LNCAP (cell line): Measurements from ENCODE around the gene CSF3R.

ENCODE experiments used
- TF ChIP-seq, protein P1 (sequence below): fragments of 450-650 bp; IDR thresholded peaks from 2 replicates; pipeline ENCODE4 v1.5.1; 2017; ENCODE audit warnings: mild to moderate bottlenecking

The CSF3R gene

DNA sequence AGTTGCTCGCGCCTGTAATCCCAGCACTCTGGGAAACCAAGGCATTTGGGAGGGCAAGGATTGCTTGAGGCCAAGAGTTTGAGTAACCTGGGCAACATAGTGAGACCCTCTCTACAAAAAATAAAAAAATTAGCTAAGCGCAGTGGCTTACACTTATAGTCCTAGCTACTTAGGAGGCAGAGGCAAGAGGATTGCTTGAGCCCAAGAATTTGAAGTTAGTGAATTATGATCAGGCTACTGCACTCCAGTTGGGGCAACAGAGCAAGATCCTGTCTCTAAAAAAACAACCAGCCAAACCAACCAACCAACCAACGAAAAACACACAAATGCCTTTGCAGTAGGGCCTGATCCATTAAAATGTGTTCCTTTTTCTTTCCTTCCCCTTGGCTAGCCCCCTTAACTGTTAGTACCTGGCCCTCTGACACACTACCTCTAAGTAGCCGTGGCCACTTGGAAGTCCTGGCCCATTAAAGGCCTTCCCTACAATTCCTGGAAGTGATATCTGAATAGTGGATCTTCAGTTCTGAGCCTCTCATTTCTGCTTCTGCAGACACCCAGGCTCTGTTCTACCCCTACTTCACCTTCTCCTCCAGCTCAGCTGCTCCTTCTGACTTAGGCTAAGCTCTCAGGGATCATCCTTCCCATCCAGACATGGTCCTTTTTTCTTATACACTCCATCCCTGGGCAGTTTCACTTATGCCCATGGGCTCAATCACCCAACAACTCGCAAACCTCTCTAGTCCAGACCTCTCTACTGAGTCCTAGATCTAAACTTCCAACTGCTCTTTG, 28.9 kb downstream of the CSF3R start:
- TF ChIP-seq, protein P1, sequence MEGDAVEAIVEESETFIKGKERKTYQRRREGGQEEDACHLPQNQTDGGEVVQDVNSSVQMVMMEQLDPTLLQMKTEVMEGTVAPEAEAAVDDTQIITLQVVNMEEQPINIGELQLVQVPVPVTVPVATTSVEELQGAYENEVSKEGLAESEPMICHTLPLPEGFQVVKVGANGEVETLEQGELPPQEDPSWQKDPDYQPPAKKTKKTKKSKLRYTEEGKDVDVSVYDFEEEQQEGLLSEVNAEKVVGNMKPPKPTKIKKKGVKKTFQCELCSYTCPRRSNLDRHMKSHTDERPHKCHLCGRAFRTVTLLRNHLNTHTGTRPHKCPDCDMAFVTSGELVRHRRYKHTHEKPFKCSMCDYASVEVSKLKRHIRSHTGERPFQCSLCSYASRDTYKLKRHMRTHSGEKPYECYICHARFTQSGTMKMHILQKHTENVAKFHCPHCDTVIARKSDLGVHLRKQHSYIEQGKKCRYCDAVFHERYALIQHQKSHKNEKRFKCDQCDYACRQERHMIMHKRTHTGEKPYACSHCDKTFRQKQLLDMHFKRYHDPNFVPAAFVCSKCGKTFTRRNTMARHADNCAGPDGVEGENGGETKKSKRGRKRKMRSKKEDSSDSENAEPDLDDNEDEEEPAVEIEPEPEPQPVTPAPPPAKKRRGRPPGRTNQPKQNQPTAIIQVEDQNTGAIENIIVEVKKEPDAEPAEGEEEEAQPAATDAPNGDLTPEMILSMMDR: no peak

DNA sequence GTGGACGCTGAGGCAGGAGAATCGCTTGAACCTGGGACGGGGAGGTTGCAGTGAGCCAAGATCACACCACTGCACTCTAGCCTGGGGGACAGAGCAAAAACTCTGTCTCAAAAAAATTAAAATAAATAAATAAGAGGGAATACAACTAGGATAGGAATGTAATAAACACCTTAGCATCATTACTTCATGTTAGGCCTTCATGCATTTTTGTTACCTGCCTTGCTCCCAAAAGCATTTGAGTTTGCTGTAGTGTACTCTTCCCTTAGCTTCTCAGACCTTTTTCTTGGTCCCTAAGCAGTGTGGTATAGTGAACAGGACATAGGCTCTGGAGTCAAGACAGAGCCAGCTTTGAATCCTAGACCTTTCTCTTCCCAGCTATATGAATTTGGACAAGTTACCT, 29.7 kb downstream of the CSF3R start:
- TF ChIP-seq, protein P1: no peak

DNA sequence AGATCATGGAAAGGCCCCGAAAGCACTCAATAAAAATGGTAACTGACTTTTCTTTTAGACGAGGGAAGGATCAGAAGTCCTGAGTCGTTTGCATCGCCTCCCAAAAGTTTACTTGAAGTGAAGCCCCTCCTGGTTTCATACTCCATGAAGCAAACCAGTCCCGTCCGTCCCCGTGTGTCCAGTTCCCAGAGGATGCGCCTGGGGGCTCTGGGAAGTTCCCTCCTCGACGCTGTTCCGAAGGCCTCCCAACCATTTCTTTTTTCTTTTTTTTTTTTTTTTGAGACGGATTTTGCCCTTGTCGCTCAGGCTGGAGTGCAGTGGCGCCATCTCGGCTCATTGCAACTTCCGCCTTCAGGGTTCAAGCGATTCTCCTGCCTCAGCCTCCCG, 31.8 kb downstream of the CSF3R start:
- TF ChIP-seq, protein P1: no peak

DNA sequence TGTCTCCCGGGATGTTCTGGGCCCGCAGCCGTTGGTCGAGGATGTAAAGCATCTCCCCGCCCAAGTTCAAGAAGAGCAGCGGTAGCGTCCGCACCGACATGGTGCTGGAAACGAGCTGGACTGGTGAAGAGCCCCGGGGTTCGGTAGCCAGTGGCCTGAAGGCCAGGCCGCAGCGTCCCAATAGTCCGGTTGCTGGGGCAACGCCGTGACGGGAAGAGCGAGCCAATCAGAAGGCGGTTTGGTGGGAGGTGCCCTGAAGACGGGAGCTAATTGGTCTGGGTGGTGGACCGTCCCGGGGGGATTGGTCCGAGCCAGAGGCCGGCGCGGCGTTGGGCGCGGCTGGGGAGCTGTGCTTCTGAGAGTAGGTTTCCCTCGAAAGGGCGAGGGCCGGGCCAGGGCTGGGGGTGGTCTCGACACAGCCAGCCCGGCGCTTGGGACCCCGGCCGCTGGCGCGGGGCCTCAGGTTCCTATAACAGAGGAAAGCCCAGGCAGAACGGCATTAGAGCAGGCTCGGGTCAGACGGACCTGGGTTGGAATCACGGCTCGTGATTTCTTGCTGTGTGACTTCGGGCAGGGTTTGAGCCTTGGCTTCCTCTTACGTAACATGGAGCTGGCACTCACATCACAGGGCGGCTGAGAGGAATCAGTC, 32.3 kb downstream of the CSF3R start, which contains the start of gene OSCP1:
TSS of gene OSCP1 (minus strand) at position 182 of the 649 bp plus-strand sequence. CDS start at position 100, 82 bp downstream.
- TF ChIP-seq, protein P1: no peak

DNA sequence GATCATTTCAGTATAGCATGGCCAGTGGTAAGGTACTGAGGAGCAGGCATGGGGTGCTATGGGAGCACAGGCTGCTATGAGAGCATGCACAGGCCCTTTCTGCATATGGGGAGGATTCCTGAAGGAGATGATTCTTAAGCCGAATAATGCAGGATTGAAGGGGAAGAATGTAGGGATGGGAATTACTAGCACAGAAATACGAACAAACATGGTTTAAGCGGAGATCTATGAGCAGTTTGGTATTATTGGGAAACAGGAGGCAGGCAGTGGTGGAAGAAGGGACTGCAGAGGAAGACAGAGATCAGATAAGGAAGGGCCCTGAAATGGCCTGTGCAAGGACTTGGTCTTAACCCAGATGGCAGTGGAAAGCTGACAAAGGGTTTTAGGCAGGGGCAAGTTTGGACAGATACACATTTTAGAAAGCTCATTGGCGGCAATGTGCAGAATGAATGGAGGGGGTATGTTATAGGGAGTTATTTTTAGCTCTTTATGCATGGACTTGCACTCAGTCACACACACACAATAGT, 34.1 kb downstream of the CSF3R start:
- TF ChIP-seq, protein P1: no peak

DNA sequence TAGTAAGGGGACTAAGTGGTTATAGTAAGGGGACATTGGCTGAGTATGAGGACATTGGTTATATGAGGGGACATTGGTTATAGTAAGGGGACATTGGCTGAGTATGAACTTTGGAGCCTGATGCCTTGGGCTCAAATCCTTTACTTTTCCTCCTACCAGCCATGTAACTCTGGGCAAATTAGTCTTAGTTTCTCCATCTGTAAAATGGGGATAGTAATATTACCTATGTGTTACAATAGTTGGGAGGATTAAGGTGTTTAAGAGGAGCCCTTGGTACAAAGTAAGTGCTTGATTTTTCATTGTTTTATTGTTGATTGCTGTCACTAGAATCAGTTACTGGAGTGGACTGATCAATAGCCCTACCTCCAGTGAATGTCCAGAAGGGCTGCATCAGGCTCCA, 35.3 kb downstream of the CSF3R start:
- TF ChIP-seq, protein P1: no peak

DNA sequence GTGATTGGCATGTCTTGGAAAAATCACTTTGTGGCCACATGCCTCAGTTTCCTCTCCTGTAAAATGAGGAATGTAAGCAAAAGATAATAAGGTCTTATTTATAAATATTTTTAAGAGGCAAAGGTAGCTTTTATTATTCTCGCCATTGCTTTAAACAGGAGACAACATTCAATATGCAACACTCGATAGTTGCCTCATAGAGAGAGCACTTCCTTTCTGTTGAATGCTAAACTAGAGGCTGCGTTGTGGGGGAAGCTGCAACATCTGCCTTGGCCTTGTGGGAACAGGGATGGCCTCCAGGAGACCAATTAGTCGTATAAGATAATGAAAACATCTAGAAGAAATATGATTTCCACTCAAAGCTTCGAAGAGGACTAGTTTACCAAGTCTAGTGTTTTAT, 36.0 kb downstream of the CSF3R start:
- TF ChIP-seq, protein P1: no peak
